ENCODE measurements around the gene MYPOP. TPM values are rescaled to one million over a fixed set of nuclear protein-coding genes. Genes with fewer than 3 reads are reported as not detected.

MYPOP gene
- total RNA-seq, 1 donor from 2014 or later: 11.9 TPM

GRCh38 chr19:45860359-45861259, 41.8 kb downstream of the MYPOP start:
- Mint-ChIP-seq H3K27ac (ENCODE audit: unreplicated experiment) (peak overlapping the region; percentile 54), H3K27me3 (ENCODE audit: low read depth) (peaks cover 21% of the 10 kb centered on the region), H3K9me3 (ENCODE audit: low read depth) (no peaks in the 10 kb centered on the region), H3K4me3 (ENCODE audit: unreplicated experiment) (no peak overlapping the region), H3K4me1 (ENCODE audit: low read depth) (peaks cover 23% of the 10 kb centered on the region), H3K36me3 (ENCODE audit: low read depth) (peaks cover 11% of the 10 kb centered on the region)
- TF ChIP-seq CTCF (IDR thresholded peaks at IDR 0.05): no peak
- DNase-seq (ENCODE audit: low spot score): no peak

- TF ChIP-seq CTCF (IDR thresholded peaks at IDR 0.05): no peak
- H3K36me3 Mint-ChIP-seq (ENCODE audit: low read depth): peaks cover 22% of the 10 kb centered on the region
- H3K4me3 Mint-ChIP-seq (ENCODE audit: unreplicated experiment): no peak overlapping the region
- H3K27ac Mint-ChIP-seq (ENCODE audit: unreplicated experiment): no peak overlapping the region
- no peaks in the 10 kb centered on the region for H3K27me3 Mint-ChIP-seq (ENCODE audit: low read depth)
- DNase-seq (ENCODE audit: low spot score): no peak
- no peaks in the 10 kb centered on the region for H3K9me3 Mint-ChIP-seq (ENCODE audit: low read depth)
- H3K4me1 Mint-ChIP-seq (ENCODE audit: low read depth): no peaks in the 10 kb centered on the region
These were observed 48.1 kb downstream of the MYPOP start for GRCh38 chr19:45854167-45854778.

GRCh38 chr19:45852983-45853382, 49.4 kb downstream of the MYPOP start:
- H3K4me3 Mint-ChIP-seq (ENCODE audit: unreplicated experiment): no peak overlapping the region
- TF ChIP-seq CTCF (IDR thresholded peaks at IDR 0.05): no peak
- H3K4me1 Mint-ChIP-seq (ENCODE audit: low read depth): no peaks in the 10 kb centered on the region
- H3K27ac Mint-ChIP-seq (ENCODE audit: unreplicated experiment): no peak overlapping the region
- H3K27me3 Mint-ChIP-seq (ENCODE audit: low read depth): no peaks in the 10 kb centered on the region
- H3K9me3 Mint-ChIP-seq (ENCODE audit: low read depth): no peaks in the 10 kb centered on the region
- peaks cover 21% of the 10 kb centered on the region for H3K36me3 Mint-ChIP-seq (ENCODE audit: low read depth)
- DNase-seq (ENCODE audit: low spot score): no peak

- TF ChIP-seq CTCF (IDR thresholded peaks at IDR 0.05): no peak
- H3K27me3 Mint-ChIP-seq (ENCODE audit: low read depth): no peaks in the 10 kb centered on the region
- H3K9me3 Mint-ChIP-seq (ENCODE audit: low read depth): no peaks in the 10 kb centered on the region
- no peak for DNase-seq (ENCODE audit: low spot score)
- H3K4me1 Mint-ChIP-seq (ENCODE audit: low read depth): no peaks in the 10 kb centered on the region
- H3K27ac Mint-ChIP-seq (ENCODE audit: unreplicated experiment): no peak overlapping the region
- H3K36me3 Mint-ChIP-seq (ENCODE audit: low read depth): peaks cover 27% of the 10 kb centered on the region
- no peak overlapping the region for H3K4me3 Mint-ChIP-seq (ENCODE audit: unreplicated experiment)
These were observed 50.2 kb downstream of the MYPOP start for GRCh38 chr19:45852145-45852750.

GRCh38 chr19:45848922-45849321, 53.5 kb downstream of the MYPOP start:
- Mint-ChIP-seq H3K27ac (ENCODE audit: unreplicated experiment) (no peak overlapping the region), H3K27me3 (ENCODE audit: low read depth) (no peaks in the 10 kb centered on the region), H3K4me1 (ENCODE audit: low read depth) (no peaks in the 10 kb centered on the region), H3K36me3 (ENCODE audit: low read depth) (peaks cover 39% of the 10 kb centered on the region), H3K4me3 (ENCODE audit: unreplicated experiment) (no peak overlapping the region), H3K9me3 (ENCODE audit: low read depth) (no peaks in the 10 kb centered on the region)
- DNase-seq (ENCODE audit: low spot score): no peak
- peak; percentile 62 for TF ChIP-seq CTCF (IDR thresholded peaks at IDR 0.05)

Measured in chondrocyte (in vitro differentiated cells).